Stimulated activated CD4-positive, alpha-beta T cell treated with anti-CD3 and anti-CD28 coated beads, Interleukin-12 subunit alpha, Interleukin-12 subunit beta, amount 100 ng/mL, for 24 hours (primary cell): ENCODE results near the gene SHC2.
"Not testable (repeated sequence)": the region's sequence is repeated elsewhere in the genome, so short reads cannot be mapped to it uniquely, and the experiment has no call there.

Experiments used
- DNase-seq, 2 experiments: peaks; one replicate each; pipeline ENCODE4 v3.0.0-alpha.2; 2020; ENCODE audit warnings: low read depth in 2 of 2

Gene SHC2

GRCh38 chr19:491146-491741 lies 30.4 kb upstream of the SHC2 start:
- no peak for DNase-seq

- no peak for DNase-seq
Observed at GRCh38 chr19:489418-490196, 28.8 kb upstream of the SHC2 start.

GRCh38 chr19:488505-489417 lies 27.9 kb upstream of the SHC2 start:
- peak; percentile 86 to 89 for DNase-seq

DNA sequence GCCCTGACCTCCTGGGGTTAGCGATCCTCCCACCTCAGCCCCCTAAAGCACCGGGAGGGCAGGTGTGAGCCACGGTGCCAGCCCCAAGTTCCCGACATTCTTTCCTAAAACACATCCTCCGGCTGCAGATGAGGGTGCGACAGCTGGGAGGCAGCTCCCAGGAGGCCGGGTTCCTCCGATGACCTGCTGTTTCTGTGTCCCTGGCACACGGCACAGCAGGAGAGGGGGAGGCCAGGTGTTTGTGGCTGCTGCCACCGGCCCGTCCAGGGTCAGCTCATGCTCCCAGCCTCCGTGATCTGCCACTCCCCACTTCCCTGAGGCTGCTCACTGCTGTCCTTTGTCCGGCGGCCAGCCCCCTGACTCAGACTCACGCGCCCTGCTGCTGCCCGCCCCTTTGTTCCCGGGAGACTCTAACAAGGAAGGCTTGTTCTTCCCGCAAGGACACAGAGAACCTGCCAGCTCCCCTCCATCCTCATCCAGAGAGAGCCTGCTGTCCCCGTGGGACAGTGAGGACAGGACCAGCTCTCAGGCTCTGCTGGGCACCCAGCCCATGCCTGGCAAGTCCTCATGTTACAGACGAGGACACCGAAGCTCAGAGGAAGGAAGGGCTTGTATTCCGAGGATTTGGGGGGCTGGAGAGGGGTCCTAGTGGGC lies 24.9 kb upstream of the SHC2 start:
- DNase-seq, result no peak

DNA sequence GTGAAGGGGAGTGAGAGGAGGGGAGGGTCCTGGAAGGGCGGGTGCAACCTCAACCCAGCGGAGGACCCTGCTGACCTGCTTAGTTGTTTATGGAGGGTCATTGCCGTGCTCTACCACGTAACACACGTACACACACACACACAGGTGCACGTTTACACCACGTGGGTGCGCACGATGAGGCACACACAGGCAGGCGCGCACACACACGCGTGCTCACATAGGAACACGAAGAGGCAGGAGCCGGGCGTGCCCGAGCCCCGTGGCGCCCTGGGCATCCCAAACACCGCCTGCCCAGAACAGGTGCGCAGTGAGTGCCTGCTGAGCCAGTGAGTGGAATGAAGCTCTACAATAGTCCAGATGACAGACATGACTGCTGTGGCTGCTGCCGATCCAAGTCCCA lies 24.2 kb upstream of the SHC2 start:
- DNase-seq, result no peak

DNA sequence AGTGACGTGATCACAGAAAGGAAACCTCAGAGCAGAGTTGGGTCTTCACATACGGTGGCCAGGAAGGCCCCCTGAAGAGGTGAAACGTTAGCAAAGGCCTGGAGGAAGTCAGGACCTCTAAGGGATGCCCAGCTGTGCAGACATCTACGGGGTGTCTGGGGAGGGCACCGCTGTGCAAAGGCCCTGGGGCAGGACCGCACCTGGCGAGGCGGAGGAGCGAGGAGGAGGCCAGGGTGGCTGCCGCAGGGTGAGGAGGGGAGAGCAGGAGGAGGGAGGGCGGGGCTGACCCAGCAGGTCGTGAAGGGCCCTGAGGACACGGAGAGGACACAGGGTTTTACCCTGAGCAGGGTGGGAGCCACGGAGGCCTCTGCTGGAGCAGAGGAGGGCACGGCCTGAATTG lies 23.7 kb upstream of the SHC2 start:
- no peak for DNase-seq

GRCh38 chr19:483332-484072 lies 22.7 kb upstream of the SHC2 start:
- no peak for DNase-seq

DNA sequence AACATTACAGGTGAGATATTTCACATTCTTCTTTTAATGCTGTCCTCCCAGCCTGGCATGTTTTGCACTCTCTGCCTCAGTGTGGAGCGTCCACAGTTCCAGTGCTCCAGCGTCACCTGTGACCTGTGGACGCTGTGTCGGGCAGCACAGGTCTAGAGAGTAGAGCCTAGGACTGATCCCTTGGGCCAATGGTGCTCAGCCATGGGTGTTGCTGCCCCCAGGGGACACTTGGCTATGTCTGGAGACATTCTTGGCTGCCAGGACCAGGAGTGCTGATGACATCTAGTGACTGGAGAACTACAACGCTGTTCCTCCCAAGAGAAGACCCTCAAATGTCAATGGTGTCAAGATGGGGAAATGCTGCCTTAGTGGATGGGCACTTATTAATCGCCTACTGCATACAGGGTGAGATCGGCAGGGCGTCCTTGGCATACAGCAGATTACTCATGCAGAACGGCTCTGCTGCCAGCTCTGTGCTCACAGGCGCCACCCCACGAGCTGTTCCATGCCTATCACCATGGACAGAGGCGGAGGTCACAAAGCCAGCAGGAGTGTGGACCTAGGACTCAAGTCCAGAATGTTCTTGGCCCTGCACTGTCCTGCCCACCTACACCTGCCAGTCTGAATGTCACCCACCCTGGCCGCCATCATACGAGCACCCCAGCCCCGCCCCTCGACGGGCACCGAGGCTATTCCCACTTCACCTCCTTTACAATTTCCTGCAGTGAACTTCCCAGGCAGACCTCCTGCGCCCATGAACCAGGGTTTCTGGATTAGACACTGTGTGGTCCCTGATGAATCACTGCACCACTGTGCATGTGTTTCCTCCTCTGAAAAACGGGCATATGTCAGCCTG lies 21.6 kb upstream of the SHC2 start:
- DNase-seq, result no peak

DNA sequence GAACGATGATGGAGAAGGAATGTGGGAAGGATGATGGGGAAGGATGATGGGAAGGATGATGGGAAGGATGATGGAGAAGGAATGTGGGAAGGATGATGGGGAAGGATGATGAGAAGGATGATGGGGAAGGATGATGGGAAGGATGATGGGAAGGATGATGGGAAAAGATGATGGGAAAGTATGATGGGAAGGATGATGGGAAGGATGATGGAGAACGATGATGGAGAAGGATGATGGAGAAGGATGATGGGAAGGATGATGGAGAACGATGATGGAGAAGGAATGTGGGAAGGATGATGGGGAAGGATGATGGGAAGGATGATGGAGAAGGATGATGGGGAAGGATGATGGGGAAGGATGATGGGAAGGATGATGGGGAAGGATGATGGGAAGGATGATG lies 20.3 kb upstream of the SHC2 start:
- not testable (repeated sequence) for DNase-seq

GRCh38 chr19:480016-480855 lies 19.4 kb upstream of the SHC2 start:
- DNase-seq, result peak in 1 of 2 experiments; percentile 37

DNA sequence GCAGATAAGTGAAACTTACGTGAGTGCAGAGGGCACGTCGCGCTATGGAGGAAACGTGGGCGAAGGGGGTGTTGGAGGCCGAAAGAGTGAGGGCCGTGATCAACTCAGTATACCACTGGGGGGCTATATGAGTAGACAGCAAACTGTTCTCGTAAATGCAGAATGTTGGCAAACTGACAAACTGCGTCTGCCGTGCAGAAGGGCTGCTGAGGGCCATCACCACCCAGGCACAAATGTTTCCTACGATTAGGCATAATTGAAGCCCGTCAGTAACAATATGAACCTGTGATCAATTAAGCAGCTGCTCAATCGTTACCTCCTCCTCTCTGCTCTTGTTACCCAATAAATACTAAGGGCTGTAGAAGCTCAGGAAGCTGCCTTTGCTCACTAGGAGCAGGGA lies 18.1 kb upstream of the SHC2 start:
- DNase-seq, result no peak

- no peak for DNase-seq
Observed at GRCh38 chr19:478236-478903, 17.5 kb upstream of the SHC2 start.

GRCh38 chr19:475360-475759 lies 14.5 kb upstream of the SHC2 start:
- DNase-seq, result no peak

- no peak for DNase-seq
Observed at GRCh38 chr19:474126-475078, 13.6 kb upstream of the SHC2 start.

- DNase-seq, result no peak
Observed at GRCh38 chr19:472005-472858, 11.4 kb upstream of the SHC2 start.

- no peak for DNase-seq
Observed at GRCh38 chr19:470701-471100, 9.9 kb upstream of the SHC2 start.

DNA sequence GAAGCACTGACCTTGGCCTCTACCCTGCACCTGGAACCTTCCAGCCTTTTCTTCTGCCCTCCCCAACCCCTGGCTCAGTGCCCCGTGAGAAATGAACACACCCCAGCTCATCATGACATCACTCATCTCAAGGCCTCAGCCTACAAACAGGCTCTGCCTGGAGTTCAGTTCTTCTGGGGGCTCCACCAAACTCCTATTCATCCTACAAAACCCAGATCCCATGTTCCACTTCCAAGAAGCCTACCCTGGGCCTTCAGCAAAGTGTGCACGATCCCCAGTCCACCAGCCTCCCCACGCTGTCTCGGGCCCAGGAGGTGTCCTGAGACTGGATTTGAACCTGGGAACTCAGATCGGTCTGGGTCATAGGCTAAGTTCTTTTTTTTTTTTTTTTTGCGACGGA lies 9.0 kb upstream of the SHC2 start:
- DNase-seq, result no peak
